Activated naive CD8-positive, alpha-beta T cell treated with anti-CD3 and anti-CD28 coated beads, Interleukin-2, amount 10 ng/mL, durations not matched to agents 7 days and 5 days (primary cell): ENCODE measurements around the gene MOSMO. TPM values are rescaled to one million over a fixed set of nuclear protein-coding genes. Genes with fewer than 3 reads are reported as not detected.
"Not testable (repeated sequence)": the region's sequence is repeated elsewhere in the genome, so short reads cannot be mapped to it uniquely, and the experiment has no call there.

Experiments used
- ATAC-seq: fragments of 150-1000 bp; cut with Tn5 transposase; one replicate; pipeline ENCODE4 v1.10.0; 2021; ENCODE audit warnings: low read depth, moderate library complexity
- POLR2A ChIA-PET: fragments of 350-600 bp; sonication (Branson Sonifier 250); formaldehyde crosslinking; loops from one replicate; lab custom pipeline; 2021; ENCODE audit warnings: antibody characterized with exemption; lab: Charles Lee
- DNase-seq: peaks from one replicate; pipeline ENCODE4 v3.0.0; 2021
- H3K27ac Mint-ChIP-seq: one replicate; pipeline ENCODE4 v1.8.0; 2022; ENCODE audit warnings: mild to moderate bottlenecking, mixed read lengths
- H3K27me3 Mint-ChIP-seq: one replicate; pipeline ENCODE4 v1.8.0; 2022; ENCODE audit warnings: mild to moderate bottlenecking, moderate library complexity, mixed read lengths
- H3K36me3 Mint-ChIP-seq: one replicate; pipeline ENCODE4 v1.8.0; 2021; ENCODE audit warnings: mild to moderate bottlenecking, mixed read lengths
- H3K4me1 Mint-ChIP-seq: one replicate; pipeline ENCODE4 v1.8.0; 2021; ENCODE audit warnings: mixed read lengths
- H3K4me3 Mint-ChIP-seq: one replicate; pipeline ENCODE4 v1.8.0; 2022; ENCODE audit warnings: mild to moderate bottlenecking, moderate library complexity, mixed read lengths
- H3K9me3 Mint-ChIP-seq: one replicate; pipeline ENCODE4 v1.8.0; 2021; ENCODE audit warnings: mixed read lengths
- total RNA-seq, 2 experiments: library from RNA; stranded (reverse); gene quantifications; one replicate each; pipeline ENCODE4 v1.2.3, GENCODE V29; 2021

MOSMO gene
- total RNA-seq, 2 experiments from 2014 or later: 11.6 to 14.7 TPM

DNA sequence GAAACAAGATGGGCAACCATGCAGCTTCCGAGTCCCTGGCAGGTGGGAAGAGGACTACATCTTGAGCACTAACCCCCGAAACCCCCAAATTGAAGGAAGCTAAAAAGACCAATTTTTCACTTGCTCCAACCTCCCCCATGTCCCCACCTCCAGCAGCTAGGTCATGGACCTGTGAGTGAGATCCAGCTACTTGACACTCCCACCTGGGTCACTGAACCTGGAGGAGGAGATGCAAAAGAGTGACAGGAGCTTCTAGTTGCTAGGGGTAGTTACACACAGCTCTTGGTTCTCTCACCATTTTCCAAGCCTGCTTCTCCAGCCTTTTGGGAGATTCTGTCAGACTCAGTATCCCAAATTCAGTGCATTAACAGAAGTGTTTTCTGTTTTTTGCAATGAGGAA lies 18.2 kb upstream of the MOSMO start:
- Mint-ChIP-seq H3K36me3 (peaks cover 4% of the 10 kb centered on the region), H3K4me1 (peaks cover 6% of the 10 kb centered on the region), H3K27ac (no peak overlapping the region)

DNA sequence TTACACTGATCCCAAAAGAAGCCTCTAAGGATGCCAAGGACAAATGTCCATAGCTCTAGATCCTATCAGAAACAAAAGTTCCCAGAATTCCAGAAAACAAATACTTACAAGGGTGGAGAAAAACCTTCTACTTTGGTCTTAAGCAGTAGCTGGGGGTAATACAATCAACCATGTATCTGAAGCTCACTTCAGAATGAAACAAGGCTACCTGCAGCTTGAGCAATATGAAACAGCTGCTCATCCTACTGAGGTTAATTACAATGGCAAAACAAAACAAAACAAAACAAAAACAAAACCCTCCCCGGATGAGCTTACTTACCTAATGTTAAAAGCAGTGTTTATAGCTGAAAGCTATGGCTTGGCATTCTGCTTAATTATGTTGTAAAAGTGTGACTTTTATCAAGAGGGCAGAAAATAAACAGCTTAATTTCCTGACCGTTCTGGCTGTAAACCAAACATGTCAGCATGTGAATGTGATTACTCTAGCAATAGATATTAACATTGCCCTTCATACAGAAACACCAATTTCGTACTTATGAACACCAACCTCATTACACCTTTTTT lies 17.4 kb upstream of the MOSMO start:
- POLR2A ChIA-PET: interaction anchor here (0.5 to 1.8 kb wide), 5 partner anchors 17 to 417 kb away, joined by 4 to 7 read pairs (median 5); partner anchors contain the start of gene MOSMO
- ATAC-seq: no peak
- H3K27ac Mint-ChIP-seq: no peak overlapping the region

More for the DNA sequence above, 18.2 kb upstream of the MOSMO start:
- DNase-seq: no peak
- Mint-ChIP-seq H3K4me3 (no peak overlapping the region), H3K27me3 (no peaks in the 10 kb centered on the region), H3K9me3 (no peaks in the 10 kb centered on the region)
- no peak for ATAC-seq
- POLR2A ChIA-PET: interaction anchor here (0.5 to 1.8 kb wide), 4 partner anchors 18 to 416 kb away, joined by 5 to 7 read pairs (median 6); partner anchors contain the start of gene MOSMO

DNA sequence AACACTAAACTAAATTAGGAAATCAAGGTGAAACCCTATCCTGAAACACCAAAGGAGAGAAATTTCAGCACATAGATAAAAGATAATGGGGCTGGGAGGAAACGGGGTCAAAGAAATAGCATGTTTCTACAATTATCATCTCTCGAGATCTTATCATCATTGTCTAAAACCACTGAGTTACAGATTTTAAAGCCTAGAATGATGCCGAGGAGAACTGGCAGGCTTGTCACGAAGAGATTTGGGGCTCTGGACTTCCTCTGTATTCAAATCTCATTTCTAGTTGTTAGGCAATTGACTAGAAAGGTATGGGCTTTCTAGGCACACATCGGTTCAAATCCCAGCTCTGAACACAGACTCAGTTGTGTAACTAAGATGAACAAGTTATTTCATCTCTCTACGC lies 16.3 kb upstream of the MOSMO start:
- H3K4me3 Mint-ChIP-seq: no peak overlapping the region
- peaks cover 1% of the 10 kb centered on the region for H3K36me3 Mint-ChIP-seq
- H3K27me3 Mint-ChIP-seq: no peaks in the 10 kb centered on the region
- DNase-seq: no peak
- H3K27ac Mint-ChIP-seq: no peak overlapping the region
- ATAC-seq: no peak
- POLR2A ChIA-PET: no interaction called here
- H3K9me3 Mint-ChIP-seq: no peaks in the 10 kb centered on the region
- peaks cover 6% of the 10 kb centered on the region for H3K4me1 Mint-ChIP-seq

More for the DNA sequence above, 17.4 kb upstream of the MOSMO start:
- H3K9me3 Mint-ChIP-seq: no peaks in the 10 kb centered on the region
- H3K27me3 Mint-ChIP-seq: no peaks in the 10 kb centered on the region
- H3K36me3 Mint-ChIP-seq: peaks cover 4% of the 10 kb centered on the region
- H3K4me3 Mint-ChIP-seq: no peak overlapping the region
- H3K4me1 Mint-ChIP-seq: peaks cover 6% of the 10 kb centered on the region
- no peak for DNase-seq

DNA sequence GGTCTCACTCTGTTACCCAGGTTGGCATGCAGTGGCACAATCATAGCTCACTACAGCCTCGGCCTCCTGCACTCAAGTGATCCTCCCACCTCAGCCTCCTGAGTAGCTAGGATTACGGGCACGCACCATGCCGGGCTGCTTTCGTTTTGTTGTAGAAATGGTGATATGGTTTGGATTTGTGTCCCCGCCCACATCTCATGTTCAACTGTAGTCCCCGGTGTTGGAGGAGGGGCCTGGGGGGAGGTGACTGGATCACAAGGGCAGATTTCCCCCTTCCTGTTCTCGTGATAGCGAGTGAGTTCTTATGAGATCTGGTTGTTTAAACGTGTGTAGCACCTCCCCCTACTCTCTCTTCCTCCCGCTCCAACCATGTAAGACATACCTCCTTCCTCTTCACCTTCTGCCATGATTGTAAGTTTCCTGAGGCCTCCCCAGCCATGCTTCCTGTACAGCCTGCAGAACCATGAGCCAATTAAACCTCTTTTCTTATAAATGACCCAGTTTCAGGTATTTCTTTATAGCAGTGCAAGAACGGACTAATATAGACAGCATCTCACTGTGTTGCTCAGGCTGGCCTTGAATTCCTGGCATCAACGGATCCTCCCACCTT lies 12.9 kb upstream of the MOSMO start:
- POLR2A ChIA-PET: no interaction called here
- H3K27ac Mint-ChIP-seq: no peak overlapping the region

DNA sequence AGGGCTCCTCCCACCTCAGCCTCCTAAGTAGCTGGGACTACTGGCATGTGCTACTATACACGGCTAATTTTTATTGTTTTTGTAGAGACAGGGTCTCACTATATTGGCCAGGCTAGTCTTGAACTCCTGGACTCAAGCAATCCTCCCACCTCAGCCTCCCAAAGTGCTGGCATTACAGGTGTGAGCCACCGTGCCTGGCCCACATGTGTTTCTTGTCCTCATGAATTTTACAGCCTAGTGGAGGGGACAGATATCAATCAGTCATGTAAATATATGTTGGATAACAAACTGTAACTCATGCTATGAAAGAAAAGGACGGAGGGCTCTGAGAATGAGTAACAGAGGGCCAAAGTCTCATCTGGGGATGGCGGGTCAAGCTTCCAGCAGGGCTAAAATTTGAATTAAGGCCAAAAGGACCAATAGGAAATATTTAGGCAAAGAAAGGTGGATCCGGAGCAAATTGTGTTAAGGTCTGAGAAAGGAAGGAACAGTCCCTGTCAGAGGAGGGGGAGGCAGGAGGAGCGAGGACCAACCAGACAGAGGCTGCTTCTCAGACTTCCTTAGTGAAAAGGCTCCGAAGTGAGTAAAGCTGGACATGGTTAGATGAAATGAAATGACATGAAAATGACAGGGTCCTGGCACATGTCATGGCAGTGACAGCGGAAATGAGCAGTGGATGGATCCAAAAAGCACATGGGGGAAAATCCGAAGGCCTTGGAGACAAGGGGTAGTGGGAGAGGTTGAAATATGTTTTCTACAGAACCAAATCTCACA lies 10.8 kb upstream of the MOSMO start:
- no peak overlapping the region for H3K27ac Mint-ChIP-seq
- H3K27me3 Mint-ChIP-seq: no peaks in the 10 kb centered on the region
- H3K4me3 Mint-ChIP-seq: no peak overlapping the region
- H3K9me3 Mint-ChIP-seq: no peaks in the 10 kb centered on the region
- ATAC-seq (no peak), DNase-seq (no peak)
- H3K4me1 Mint-ChIP-seq: peaks cover 6% of the 10 kb centered on the region
- no peaks in the 10 kb centered on the region for H3K36me3 Mint-ChIP-seq
- POLR2A ChIA-PET: no interaction called here

More for the DNA sequence above, 12.9 kb upstream of the MOSMO start:
- DNase-seq (no peak), ATAC-seq (no peak)
- no peaks in the 10 kb centered on the region for H3K36me3 Mint-ChIP-seq
- H3K27me3 Mint-ChIP-seq: no peaks in the 10 kb centered on the region
- no peak overlapping the region for H3K4me3 Mint-ChIP-seq
- H3K9me3 Mint-ChIP-seq: no peaks in the 10 kb centered on the region
- H3K4me1 Mint-ChIP-seq: peaks cover 6% of the 10 kb centered on the region

DNA sequence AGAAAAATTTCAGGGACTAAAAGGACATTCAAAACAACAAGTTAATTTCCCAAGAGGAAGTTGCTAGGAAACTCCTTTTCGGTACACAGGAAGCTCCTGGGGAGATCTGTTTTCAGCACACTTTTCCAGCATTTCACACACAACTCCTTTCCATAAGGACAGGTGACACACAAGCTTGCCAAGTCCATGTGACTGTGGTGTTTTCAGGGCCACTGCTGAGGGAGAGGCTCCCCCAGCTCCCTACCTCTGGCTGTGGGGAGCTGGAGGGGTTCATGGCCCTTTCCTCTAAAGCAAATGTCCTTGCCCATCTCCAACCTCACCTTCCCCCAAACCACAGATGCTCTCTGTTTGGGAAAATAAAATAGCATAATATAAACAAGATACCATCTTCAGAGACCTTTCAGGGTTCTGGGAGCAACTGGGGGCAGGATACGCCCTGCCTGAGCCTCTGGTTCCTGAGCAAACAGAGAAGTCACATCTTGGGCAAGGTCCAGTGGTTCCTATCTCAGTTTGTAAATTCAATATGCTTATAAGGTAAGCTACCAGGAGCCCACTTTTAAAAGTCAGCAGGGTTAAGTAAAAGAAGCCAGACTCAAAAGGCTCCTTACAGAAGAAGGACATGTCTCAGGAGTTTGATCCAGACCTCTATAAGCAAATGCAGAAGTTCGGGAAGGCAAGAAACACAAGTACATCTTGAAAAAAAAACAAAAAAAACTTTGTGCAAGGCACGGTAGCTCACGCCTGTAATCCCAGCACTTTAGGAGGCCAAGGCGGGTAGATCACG lies 10.0 kb upstream of the MOSMO start:
- no peaks in the 10 kb centered on the region for H3K36me3 Mint-ChIP-seq
- no peak overlapping the region for H3K4me3 Mint-ChIP-seq
- no peaks in the 10 kb centered on the region for H3K9me3 Mint-ChIP-seq
- no peak for DNase-seq
- ATAC-seq: no peak
- H3K27ac Mint-ChIP-seq: no peak overlapping the region
- peaks cover 6% of the 10 kb centered on the region for H3K4me1 Mint-ChIP-seq
- no peaks in the 10 kb centered on the region for H3K27me3 Mint-ChIP-seq
- POLR2A ChIA-PET: interaction anchor here (0.7 to 1.7 kb wide), 2 partner anchors 10 to 25 kb away, joined by 4 to 5 read pairs; partner anchors contain the start of gene MOSMO

DNA sequence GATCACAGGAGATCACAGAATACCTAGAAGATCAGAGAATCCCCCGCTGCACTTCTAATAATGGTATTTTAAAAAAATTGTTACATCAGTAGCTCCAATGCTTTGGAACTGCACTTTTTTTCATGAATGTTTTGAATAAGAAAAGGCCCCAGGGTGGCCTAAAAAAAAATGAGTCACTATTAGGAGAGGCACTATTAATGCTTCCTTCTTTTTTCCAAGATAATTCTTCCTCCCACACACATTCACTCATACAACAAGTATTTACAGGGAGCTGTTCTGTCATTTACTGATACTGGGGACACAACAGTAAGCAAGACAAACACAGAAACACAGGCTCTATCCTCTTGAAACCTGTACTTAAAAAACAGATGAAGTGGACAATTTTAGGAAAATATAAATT lies 6.3 kb upstream of the MOSMO start:
- H3K27ac Mint-ChIP-seq: no peak overlapping the region
- no peak overlapping the region for H3K4me3 Mint-ChIP-seq
- no peak for ATAC-seq
- H3K27me3 Mint-ChIP-seq: no peaks in the 10 kb centered on the region
- no peak for DNase-seq
- H3K36me3 Mint-ChIP-seq: no peaks in the 10 kb centered on the region
- no peaks in the 10 kb centered on the region for H3K9me3 Mint-ChIP-seq
- POLR2A ChIA-PET: interaction anchor here (0.8 kb wide), 1 partner anchor 187 kb away, joined by 4 read pairs; no protein-coding TSS in a partner anchor
- peaks cover 6% of the 10 kb centered on the region for H3K4me1 Mint-ChIP-seq

DNA sequence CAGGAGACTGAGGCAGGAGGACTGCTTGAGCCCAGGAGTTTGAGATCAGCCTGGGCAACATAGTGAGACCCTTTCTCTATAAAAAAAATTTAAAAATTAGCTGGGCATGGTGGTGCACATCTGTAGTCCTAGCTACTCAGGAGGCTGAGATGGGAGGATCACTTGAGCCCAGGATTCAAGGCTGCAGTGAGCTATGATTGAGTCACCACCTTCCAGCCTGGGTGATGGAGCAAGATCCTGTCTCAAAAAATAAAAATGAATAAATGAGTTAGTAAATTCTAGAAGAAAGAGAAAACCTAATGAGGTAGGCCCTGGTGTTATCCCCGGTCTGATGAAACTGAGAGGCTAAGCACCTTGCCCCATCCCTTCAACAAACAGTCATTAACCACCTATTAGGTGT lies 5.9 kb upstream of the MOSMO start:
- POLR2A ChIA-PET: interaction anchor here (0.8 to 1.0 kb wide), 3 partner anchors 76 to 187 kb away, joined by 4 to 10 read pairs (median 5); no protein-coding TSS in a partner anchor
- ATAC-seq: not testable (repeated sequence)

DNA sequence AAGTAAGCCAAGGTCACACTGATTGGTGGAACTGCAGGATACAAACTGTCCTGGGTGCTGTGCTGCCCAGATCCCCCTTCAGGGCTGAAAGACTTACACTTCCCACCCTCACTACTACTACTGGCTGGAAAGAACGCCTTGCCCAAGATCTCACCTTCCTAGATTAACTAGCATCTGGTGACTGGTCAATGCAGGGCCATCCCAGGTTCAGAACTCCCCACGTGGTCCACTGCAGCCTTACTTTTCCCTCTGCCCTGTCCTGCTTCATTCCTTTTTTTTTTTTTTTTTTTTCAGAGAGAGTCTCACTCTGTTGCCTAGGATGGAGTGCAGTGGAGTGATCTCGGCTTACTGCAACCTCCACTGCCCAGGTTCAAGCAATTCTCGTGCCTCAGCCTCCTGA lies 4.7 kb upstream of the MOSMO start:
- no peaks in the 10 kb centered on the region for H3K27me3 Mint-ChIP-seq
- DNase-seq (no peak), ATAC-seq (no peak)
- no peak overlapping the region for H3K4me3 Mint-ChIP-seq
- H3K4me1 Mint-ChIP-seq: peaks cover 13% of the 10 kb centered on the region
- POLR2A ChIA-PET: no interaction called here
- H3K9me3 Mint-ChIP-seq: no peaks in the 10 kb centered on the region
- peaks cover 2% of the 10 kb centered on the region for H3K36me3 Mint-ChIP-seq
- H3K27ac Mint-ChIP-seq: no peak overlapping the region

More for the DNA sequence above, 5.9 kb upstream of the MOSMO start:
- DNase-seq, H3K9me3 Mint-ChIP-seq, H3K4me1 Mint-ChIP-seq, H3K27me3 Mint-ChIP-seq, H3K4me3 Mint-ChIP-seq, H3K27ac Mint-ChIP-seq, H3K36me3 Mint-ChIP-seq: not testable (repeated sequence)

DNA sequence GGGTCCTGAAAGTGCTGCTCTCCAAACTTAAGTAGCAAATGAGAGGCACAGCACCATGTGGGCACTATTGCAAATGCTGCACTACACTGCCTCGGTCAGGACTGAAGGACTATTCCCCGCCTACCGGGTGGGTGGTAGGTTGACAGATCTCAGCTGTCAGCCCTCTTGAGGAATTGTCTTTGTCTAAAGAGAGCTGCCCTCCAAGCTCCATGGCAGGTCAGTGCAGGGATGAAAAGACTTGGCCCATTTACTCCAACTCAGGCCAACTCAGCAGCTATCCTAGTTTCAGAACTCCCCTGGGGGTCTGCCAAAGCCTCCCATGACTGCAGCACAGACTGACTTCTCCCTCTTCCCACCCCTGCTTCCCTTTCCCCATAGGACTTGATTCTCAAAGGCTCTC lies 3.6 kb upstream of the MOSMO start:
- DNase-seq (no peak), ATAC-seq (no peak)
- Mint-ChIP-seq H3K9me3 (no peaks in the 10 kb centered on the region), H3K4me1 (peaks cover 15% of the 10 kb centered on the region), H3K27ac (no peak overlapping the region), H3K4me3 (no peak overlapping the region), H3K36me3 (peaks cover 2% of the 10 kb centered on the region), H3K27me3 (no peaks in the 10 kb centered on the region)
- POLR2A ChIA-PET: no interaction called here

DNA sequence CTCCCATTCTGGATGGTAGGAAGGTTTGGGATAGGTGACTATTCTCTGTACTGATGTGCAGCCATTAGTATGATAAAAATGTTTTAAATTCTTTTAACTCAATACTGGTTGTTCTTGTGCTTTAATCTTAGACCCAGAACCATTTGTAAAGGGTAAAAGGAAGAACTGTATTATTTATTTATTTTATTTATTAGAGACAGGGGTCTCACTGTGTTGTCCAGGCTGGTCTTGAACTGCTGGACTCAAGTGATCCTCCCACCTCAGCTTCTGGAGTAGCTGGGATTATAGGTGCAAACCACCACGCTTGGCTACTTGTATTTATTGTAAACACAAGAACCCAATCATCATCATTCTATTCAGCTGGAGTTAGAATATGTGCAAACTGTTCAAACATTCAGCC lies 2.2 kb upstream of the MOSMO start:
- Mint-ChIP-seq H3K4me3 (no peak overlapping the region), H3K27me3 (no peaks in the 10 kb centered on the region), H3K27ac (no peak overlapping the region), H3K9me3 (no peaks in the 10 kb centered on the region), H3K36me3 (peaks cover 2% of the 10 kb centered on the region), H3K4me1 (peaks cover 18% of the 10 kb centered on the region)
- DNase-seq (no peak), ATAC-seq (no peak)
- POLR2A ChIA-PET: no interaction called here

DNA sequence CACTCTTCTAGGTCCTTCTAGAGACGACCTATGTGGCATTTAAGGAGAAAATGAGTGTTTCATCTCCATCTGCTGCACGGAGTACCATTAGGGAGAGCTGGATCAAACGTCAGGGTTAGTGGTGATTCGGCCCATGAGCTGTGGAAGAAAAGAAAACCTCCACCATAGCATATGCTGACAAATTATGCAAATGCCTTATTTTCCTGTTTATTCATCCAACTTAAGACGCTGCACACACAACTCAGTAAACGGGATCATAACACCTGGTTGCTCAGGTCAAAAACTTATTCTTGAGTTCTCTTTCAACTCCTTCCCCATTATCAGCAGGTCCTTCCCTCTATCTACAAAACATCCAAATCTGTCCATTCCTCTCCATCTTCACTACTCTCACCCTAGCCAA lies 1.3 kb upstream of the MOSMO start:
- Mint-ChIP-seq H3K36me3 (peaks cover 2% of the 10 kb centered on the region), H3K9me3 (no peaks in the 10 kb centered on the region), H3K4me3 (peak overlapping the region; percentile 85), H3K4me1 (peaks cover 18% of the 10 kb centered on the region), H3K27me3 (no peaks in the 10 kb centered on the region), H3K27ac (no peak overlapping the region)
- no peak for ATAC-seq
- DNase-seq: no peak
- POLR2A ChIA-PET: interaction anchor here (1.3 kb wide), 1 partner anchor 53 kb away, joined by 4 read pairs; the partner anchor contains the start of gene UQCRC2

DNA sequence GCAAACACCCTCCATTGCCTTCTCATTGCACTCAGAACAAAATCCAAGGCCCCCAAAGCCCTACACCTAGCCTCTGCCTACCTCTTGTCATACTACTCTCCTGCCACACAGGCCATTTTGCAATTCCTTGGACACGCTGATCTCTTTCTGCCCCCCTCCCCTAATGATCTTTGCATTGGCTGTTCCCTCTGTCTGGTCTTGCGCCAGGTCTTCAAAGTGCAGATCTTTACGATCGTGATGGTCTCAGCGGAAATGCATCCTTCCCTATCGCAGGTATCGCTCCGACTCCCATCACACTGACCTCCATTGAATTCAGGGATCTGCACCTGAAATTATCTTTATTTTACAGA lies 777 bp upstream of the MOSMO start:
- POLR2A ChIA-PET: interaction anchor here (0.7 to 1.6 kb wide), 6 partner anchors 9 to 185 kb away, joined by 3 to 7 read pairs (median 5); partner anchors contain the start of gene UQCRC2
- H3K4me1 Mint-ChIP-seq: peaks cover 21% of the 10 kb centered on the region
- peak overlapping the region; percentile 85 for H3K4me3 Mint-ChIP-seq
- DNase-seq: no peak
- no peaks in the 10 kb centered on the region for H3K9me3 Mint-ChIP-seq
- ATAC-seq: no peak
- H3K27me3 Mint-ChIP-seq: no peaks in the 10 kb centered on the region
- peak overlapping the region; percentile 88 for H3K27ac Mint-ChIP-seq
- peaks cover 2% of the 10 kb centered on the region for H3K36me3 Mint-ChIP-seq
